GM19238 (cell line): ENCODE results near the gene TWIST2.

Source experiments
- DNase-seq: peaks from one replicate; pipeline ENCODE4 v3.0.0; 2011; ENCODE audit warnings: low spot score; ENCODE audit not compliant: insufficient read length

The TWIST2 gene

GRCh38 chr2:238938401-238939055, 90.6 kb downstream of the TWIST2 start:
- no peak for DNase-seq

- no peak for DNase-seq
These were observed 91.2 kb downstream of the TWIST2 start for GRCh38 chr2:238939074-238939473.

- DNase-seq: no peak
These were observed 91.9 kb downstream of the TWIST2 start for GRCh38 chr2:238939521-238940403.

DNA sequence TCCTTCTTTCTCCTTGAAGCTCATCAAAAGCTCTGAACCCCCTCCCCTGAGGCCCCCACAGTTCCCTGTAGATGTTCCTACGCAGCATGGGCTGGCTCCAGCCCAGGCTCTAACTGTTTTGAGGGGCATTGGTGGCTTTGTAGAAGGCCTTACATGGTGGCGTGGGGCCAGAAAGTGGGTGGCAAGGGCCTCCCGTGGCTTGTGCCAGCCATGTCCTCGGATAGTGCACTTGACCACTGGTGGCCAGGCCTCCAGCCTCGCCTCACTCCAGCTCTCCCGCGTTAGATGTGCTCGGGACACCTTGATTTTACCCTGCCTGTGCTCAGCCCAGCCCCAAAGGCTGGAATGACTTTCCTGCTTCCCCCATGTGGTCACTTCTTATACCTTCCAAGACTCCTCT, 92.9 kb downstream of the TWIST2 start:
- DNase-seq: no peak

- no peak for DNase-seq
These were observed 93.4 kb downstream of the TWIST2 start for GRCh38 chr2:238941262-238941792.

DNA sequence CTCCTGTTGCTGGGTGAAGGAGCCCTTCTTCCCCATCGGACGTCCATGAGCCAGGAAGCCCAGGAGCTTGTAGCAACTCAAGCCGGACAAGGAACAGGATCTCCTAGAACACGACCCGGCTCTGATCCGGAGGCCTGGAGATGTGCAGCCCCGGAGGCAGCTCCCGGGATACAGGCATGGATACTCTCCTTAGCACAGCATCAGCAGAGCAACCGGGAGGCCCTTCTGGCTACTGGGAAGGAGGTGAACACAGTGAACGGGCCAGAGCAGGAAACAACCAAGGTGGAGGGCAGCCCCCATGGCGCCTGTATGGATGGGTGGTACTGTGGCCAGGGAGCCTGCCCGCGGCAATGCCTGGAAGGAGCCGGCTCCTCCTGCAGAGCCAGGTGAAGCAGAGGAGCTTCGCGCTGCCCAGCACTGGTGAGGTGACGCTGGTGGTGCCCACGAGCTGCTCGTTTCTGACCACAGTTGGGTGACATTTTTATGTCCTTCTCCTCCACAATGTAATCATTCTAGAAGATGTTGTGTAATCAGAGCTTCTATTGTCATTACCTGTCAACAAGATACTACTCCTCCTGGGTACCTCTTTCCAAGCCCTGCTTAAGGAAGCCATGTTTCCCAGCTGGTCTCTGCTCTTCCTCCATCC, 94.3 kb downstream of the TWIST2 start:
- no peak for DNase-seq

GRCh38 chr2:238942726-238943300, 94.9 kb downstream of the TWIST2 start:
- DNase-seq: no peak

DNA sequence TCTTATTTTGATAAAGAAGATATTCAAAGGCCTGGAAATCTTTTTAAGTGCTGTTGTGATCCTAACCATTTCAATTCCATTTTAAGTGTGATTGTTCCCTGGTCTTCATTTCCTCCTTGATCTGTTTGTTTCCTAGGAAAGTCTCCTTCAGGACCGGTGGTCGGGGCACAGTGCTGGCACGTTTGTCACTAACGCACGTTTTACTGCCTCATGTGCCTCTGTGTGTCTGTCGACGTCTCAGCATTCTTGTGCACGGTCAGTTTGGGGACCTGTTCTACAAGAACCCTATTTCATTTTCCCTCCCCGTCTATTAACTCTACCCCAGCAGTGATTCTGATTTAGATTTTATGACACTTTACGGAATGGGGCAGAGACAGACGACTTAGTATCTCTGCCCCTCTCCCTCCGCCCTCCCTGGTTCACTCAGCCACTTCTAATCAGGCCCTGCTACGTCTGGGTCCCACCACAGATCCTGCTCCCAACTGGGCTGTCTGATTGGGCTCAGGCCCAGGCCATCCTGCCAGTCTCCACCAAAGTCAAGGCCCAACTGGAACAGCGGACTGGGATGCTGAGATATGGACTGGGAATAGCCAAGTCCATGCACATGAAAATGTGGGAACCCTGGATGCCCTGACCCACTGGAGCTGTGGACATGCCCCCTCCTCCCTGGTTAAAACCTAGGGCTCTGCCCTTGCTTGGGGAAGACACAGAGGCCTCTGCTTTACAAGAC, 95.6 kb downstream of the TWIST2 start:
- no peak for DNase-seq

GRCh38 chr2:238945433-238946150, 97.7 kb downstream of the TWIST2 start:
- no peak for DNase-seq

GRCh38 chr2:238946318-238947242, 98.7 kb downstream of the TWIST2 start:
- DNase-seq: no peak

- no peak for DNase-seq
These were observed 99.4 kb downstream of the TWIST2 start for GRCh38 chr2:238947243-238947760.

DNA sequence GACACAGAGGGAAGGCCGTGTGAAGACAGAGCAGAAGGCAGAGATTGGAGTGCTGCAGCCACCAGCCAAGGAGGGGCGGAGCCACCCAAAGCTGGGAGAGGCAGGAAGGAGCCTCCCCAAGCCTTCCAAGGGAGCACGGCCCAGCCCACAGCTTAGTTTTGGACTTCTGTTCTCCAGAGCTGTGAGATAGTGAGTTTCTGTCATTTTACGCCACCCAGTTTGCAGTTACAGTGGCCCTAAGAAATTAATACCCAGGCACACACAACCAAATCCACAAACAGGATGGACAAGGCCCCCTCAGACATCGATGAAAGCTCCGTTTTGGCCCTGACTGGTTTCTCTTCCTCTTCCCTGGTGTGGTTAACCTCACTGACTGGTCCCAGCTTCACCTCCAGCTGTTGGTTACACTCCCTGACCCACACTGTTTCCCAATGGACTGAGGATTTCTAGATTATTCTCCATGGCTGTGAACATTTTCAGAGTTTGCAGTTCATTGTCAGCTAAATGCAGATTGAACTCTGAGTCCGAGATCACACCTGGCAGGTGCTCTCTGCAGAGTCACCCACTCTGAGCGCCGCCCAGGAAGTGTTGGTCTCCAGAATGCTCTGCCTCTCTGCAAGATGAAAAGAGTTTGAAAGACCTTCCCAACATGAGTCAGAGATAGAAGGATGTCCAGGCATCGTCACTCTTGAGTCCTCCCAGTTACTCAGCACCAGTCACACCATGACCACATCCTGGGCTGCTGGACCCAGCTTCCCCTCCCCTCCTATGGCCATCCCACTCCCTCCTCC, 100.2 kb downstream of the TWIST2 start:
- DNase-seq: no peak

GRCh38 chr2:238948765-238949641, 101.1 kb downstream of the TWIST2 start:
- no peak for DNase-seq

DNA sequence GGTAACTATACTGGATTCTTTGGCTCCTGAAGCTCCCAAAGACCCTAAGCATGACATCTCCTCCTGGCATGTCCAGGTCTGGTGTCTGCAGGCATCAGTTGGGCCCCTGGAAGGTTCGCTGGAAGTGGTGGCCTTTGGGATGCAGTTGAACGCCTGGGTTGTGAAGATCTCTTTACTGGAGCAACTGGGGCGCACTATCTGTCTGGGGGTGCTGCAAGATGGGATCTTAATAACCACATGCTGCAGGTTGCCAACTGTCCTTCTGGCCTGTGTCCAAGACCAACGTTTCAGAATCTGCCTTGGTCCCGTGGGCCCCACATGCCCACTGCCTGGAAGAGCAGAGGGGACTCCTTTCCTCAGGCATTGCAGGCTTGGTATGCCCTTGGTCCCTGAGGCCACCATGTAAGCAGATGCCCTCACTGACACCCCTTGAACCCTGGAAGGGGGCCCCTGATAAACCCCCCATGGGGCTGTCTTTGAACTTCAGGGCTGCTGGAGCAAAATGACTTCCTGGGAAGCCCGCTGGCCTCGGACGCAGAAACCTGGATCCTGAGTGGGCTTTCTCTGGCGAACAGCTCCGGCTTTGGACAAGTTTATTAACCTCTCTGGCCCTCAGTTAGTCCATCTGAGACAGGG, 101.9 kb downstream of the TWIST2 start:
- DNase-seq: no peak

- no peak for DNase-seq
These were observed 102.7 kb downstream of the TWIST2 start for GRCh38 chr2:238950551-238950950.

- DNase-seq: no peak
These were observed 104.5 kb downstream of the TWIST2 start for GRCh38 chr2:238952261-238952919.
